RWPE1 (cell line): ENCODE results near the gene MEGF8.

Source experiments
- CTCF ChIA-PET: fragments of 350-600 bp; sonication (Branson Sonifier 250); formaldehyde crosslinking; extraction: SDS; loops from one replicate; lab custom pipeline; 2021; lab: Yijun Ruan, JAX
- POLR2A ChIA-PET: fragments of 400-600 bp; formaldehyde crosslinking; extraction: SDS; loops from one replicate; lab custom pipeline; 2020; ENCODE audit warnings: antibody characterized with exemption; ENCODE audit not compliant: low non-redundant PET; lab: Yijun Ruan, JAX
- DNase-seq: peaks from one replicate; pipeline ENCODE4 v3.0.0; 2012; ENCODE audit warnings: low spot score
- H3K27ac ChIP-seq: fragments of 450-650 bp; 2 replicates; pipeline ENCODE4 v1.5.1; 2017
- TF ChIP-seq, protein P1 (sequence below): fragments of 450-650 bp; conservative IDR thresholded peaks from 2 replicates; pipeline ENCODE4 v1.5.1; 2017; ENCODE audit warnings: low read depth, mild to moderate bottlenecking

Gene MEGF8

GRCh38 chr19:42375415-42376176 lies 50.2 kb downstream of the MEGF8 start:
- POLR2A ChIA-PET, result no interaction called here
- no peak for DNase-seq
- TF ChIP-seq, protein P1, sequence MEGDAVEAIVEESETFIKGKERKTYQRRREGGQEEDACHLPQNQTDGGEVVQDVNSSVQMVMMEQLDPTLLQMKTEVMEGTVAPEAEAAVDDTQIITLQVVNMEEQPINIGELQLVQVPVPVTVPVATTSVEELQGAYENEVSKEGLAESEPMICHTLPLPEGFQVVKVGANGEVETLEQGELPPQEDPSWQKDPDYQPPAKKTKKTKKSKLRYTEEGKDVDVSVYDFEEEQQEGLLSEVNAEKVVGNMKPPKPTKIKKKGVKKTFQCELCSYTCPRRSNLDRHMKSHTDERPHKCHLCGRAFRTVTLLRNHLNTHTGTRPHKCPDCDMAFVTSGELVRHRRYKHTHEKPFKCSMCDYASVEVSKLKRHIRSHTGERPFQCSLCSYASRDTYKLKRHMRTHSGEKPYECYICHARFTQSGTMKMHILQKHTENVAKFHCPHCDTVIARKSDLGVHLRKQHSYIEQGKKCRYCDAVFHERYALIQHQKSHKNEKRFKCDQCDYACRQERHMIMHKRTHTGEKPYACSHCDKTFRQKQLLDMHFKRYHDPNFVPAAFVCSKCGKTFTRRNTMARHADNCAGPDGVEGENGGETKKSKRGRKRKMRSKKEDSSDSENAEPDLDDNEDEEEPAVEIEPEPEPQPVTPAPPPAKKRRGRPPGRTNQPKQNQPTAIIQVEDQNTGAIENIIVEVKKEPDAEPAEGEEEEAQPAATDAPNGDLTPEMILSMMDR, result no peak
- no peak overlapping the region for H3K27ac ChIP-seq
- CTCF ChIA-PET, result no interaction called here

GRCh38 chr19:42376177-42376555 lies 50.7 kb downstream of the MEGF8 start:
- no peak for DNase-seq
- POLR2A ChIA-PET, result no interaction called here
- CTCF ChIA-PET, result no interaction called here
- TF ChIP-seq, protein P1, result no peak
- H3K27ac ChIP-seq, result no peak overlapping the region

DNA sequence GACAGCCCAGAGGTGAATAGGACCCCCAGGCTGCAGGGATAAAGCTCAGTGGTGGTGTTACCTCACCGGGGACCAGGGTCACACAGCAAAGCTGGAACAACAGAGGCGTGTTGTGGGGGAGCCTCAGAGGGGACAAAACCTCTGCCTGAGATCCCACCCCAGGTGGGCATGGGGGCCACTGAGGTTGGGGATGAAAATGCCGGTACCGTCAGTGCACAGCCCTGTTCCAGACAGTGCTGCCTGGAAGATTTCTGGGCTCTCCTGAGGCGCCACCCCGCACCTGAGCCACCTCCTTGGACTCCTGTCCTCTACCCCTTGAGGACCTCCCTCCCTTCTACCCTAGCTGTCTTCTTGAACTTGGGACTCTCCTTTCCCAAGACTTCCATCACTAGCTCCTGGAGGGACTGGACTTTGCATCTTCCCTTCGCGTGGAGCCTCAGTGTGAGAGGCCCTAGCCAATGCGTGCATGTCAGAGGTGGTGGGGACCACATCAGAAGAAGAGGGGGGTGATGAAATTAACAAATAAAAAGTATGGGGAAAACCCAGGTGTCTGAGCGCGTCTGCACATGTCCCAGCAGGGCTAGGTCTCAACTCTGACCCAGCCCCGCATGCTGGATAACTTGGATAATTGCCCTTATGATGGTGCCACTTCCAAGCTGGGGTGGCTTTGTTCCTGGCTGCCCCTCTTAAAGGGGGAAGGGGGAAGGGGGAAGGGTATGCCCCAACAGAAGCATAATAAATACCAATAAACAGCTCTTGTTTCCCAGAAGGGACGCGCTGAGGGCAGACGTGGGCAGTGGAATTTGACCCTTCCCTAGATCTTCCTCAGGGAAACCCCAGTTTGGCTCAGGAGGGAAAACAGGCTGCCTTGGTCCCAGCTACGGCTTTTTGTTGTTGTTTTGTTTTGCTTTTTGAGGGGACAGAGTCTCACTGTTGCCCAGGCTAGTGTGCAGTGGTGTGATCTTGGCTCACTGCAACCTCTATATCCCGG lies 53.1 kb downstream of the MEGF8 start:
- TF ChIP-seq, protein P1, result no peak
- ChIA-PET POLR2A (no interaction called here), CTCF (interaction anchor here (1.0 kb wide), 1 partner anchor 8 kb away, joined by 4 read pairs; no protein-coding TSS in a partner anchor)
- H3K27ac ChIP-seq, result no peak overlapping the region
- no peak for DNase-seq

DNA sequence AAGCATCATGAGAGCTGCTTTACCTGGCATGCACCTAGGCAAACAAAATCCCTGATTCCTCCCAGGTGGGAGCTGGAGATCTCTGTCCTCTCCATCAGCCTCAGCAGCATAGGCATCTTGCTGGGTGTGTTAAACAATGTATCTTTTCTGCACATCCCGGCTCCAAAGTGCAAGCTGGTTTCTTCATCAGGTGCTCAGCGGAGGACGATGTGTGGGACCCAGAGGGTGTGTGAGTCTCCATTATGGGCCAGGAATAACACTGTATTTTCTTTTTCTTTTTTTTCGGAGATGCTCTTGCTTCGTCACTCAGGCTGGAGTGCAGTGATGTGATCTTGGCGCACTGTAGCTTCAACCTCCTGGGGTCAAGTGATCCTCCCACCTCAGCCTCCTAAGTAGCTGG lies 54.7 kb downstream of the MEGF8 start:
- CTCF ChIA-PET, result no interaction called here
- no peak for DNase-seq
- POLR2A ChIA-PET, result no interaction called here
- TF ChIP-seq, protein P1, result no peak
- no peak overlapping the region for H3K27ac ChIP-seq

DNA sequence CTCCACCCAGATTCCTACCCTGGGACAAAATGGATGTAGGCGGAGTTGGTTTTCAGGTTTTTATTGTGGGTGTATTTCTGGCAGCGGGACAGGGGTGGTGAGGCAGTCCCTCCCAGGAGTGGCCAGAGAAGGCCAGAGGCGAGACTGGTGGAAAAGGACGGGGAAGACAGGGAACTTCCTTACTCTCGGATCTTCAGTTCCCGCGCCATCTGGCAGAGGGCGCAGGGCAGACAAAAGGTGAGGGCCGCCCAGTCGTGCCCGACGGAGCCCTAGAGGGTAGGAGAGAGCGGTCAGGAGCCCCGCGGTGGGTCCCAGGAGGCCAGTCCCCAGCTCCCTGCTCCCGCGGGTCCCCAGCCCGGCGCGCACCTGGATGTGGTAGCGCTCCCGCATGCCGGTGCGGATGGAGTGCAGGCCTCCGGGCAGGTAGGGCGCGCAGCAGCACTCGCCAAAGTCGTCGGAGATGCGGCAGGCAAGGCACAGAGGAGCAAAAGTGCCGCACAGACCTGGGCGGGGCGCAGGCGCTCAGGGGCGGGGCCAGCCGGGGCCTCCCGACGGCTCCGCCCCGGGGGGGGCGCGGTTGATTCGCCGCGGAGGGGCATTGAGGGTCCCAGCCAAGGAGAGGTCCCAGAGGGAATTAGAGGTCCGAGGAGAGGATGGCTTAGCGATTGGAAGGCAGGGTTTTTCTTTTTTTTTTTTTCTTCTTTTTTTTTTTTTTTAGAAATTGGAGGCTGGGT lies 61.7 kb downstream of the MEGF8 start:
- DNase-seq, result peak; percentile 80
- CTCF ChIA-PET, result interaction anchor here (0.6 to 2.0 kb wide), 7 partner anchors 9 to 255 kb away, joined by 3 to 4 read pairs (median 4); no protein-coding TSS in a partner anchor
- POLR2A ChIA-PET, result interaction anchor here (0.5 to 0.7 kb wide), 2 partner anchors 22 to 85 kb away, joined by 6 to 9 read pairs; partner anchors contain the start of gene PRR19
- TF ChIP-seq, protein P1, result peak; percentile 75
- peak overlapping the region; percentile 81 for H3K27ac ChIP-seq
